Fibroblast of skin of right biceps (primary cell): ENCODE results near the gene BIRC3.

ENCODE experiments used
- DNase-seq: peaks from one replicate; pipeline ENCODE4 v3.0.0-alpha.2; 2013

Gene BIRC3

DNA sequence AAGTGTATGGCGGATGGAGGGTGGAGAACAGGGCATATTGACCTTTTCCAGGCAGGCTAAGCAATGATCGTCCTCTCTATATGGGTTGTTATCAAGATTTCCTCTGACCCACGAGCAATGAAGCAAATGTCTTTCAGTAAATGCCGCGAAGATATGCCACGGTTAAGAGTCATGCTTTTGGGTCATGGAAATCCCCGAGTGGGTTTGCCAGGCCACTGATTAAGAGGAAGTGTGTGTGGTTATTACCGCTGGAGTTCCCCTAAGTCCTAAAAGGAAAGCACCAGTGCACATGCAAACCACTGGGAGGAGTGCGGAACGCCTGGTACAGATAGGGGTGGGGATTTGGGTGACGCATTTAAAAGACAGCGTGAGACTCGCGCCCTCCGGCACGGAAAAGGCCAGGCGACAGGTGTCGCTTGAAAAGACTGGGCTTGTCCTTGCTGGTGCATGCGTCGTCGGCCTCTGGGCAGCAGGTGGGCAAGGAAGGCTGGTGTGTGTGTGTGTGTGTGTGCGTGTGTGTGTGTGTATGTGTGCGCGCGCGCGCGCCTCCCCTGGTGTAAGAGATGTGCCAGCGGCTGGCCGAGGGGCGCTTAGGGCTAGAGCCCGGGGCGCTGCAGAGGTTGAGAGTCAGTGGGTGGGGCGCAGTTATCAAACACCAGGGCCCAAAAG is at the start of gene BIRC3:
Gene BIRC3, plus strand, starts transcription at position 386 of the 669 bp plus-strand sequence. CDS start 7,026 bp downstream, outside the sequence.
- peak; percentile 79 for DNase-seq

DNA sequence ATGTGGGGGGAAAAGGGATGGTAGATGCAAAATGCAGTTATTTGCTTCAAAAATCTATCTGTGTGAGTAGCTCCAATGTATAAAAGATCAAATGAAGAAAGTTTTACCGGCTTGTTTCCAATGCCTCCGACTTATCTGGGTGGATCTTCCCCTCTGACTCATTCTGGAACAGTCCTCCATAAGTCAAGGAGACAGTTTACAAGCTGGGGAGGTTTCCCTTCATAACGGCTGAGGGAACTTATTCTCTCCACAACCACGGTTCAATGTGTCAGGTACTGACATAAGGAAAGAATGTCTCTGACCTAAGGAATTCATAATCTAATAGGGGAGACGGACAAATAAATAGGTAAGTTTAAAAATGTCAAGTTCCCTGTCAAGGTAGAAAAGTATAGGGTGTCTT is 49.7 kb upstream of the BIRC3 start:
- DNase-seq = peak; percentile 76

DNA sequence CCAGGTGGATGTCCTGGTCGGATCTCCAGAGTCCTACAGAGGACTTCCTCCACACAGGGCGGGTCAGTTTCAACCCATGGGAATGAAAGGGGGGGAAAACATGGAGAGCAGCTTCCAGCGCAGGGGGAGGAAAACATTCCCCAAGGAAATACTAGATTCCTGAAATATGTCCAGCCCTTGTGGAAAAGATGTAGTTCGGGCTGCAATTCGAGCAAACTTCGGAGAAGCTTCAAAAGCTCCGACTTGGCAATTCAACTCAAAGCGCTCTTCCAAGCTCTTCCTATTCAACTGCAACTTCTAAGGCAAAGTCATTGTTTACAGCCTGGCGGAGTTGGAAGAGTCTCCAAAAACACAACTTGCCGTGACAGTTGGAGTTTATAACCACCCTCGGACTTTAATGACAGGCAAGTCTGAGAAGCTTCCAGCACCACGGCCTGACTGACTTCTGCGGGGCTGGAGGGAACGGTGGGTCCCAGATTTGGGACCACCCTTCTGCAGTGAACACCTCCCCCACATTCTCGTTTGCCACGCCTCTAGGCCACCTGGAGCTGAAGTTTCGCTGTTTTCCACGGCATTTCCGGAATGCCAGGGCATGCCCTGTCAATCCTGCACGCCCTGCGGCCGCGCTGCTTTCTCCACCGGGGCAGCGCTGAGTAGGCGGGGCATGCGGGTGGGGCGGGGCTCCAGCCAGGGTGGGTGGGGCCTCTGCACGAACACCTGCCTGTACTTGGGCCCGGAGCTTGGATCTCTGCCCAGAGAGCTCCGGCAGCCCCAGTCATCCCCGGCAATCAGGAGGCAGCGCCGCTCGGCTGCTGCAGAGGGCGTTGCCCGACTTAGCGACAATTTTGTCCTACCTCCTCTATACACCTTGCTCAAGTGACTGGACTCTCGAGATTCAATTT is 49.0 kb upstream of the BIRC3 start:
- DNase-seq = peak; percentile 54

DNA sequence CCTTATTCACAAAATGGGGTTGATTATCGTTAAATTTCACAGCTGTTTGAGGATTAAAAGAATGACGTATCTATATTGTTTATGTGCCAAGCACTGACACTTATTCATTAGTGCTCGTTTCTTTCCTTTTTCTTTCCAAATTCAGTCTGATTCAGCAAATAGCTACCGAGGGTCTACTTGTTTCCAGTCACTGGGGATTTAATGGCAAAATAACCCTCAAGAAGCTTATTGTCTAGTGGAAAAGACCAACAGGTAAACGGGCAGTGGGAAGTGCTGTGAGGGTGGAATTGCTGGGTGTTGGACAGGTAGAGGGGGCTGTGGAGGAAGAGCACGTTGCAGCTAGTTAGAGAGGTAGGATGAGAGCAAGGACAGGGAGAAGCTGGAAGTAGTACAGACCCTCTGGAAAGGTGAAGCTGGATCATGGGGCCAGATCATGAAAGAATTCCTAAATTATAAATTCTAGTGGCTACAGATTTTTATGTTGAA is 48.3 kb upstream of the BIRC3 start:
- DNase-seq = no peak

DNA sequence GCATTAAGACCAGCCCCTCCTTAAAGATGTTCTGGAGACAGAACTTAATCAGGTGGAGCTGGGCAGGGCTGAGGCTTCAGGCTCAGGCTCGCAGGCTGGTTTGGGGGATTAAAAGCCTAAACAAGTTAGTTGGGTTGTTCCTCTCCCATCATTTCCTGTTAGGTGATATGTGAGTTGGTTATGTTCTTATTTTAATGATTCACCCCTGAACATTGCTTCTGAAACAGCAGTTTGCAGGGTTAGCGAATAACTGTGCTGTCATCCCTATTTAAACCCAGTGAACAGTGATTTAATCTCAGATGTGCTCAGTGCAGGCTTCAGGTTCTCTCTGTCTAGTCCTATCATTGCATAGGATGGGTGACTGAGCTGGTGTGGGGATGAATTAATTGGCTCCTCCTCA is 47.4 kb upstream of the BIRC3 start:
- peak; percentile 81 for DNase-seq

DNA sequence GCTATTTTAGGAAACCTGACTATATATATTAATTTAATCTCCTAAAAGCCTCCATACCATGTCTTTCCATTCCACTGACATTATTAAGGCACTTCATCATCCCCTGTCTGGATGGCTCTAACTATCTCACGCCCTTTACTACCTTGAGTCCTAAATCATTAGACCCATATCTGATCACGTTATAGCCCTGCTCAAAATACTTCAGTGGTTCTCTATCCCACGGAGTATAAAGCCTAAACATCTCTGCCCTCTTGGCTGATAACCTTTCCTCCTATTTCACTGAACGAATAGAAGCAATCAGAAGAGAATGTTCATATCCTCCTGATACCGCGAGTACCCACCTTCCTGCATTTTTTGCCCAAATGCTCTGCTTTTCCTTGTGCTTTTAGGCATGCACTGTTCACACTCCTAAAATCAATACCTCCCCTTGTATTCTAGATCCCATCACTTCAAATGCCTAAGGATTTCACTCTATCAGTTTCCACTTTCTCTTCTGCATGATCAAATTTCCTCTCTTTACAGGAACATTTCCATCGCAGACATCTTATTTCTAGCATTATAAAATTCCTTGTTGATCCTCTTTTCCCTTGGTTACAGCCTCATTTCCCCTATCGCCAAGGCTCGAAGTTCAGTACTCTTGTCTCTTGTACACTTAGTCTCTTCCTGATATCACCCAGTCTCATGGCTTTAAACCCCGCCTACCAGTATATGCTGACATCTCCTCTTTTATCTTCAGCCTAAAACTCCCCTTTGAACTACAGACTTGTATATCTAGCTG is 45.0 kb upstream of the BIRC3 start:
- no peak for DNase-seq

DNA sequence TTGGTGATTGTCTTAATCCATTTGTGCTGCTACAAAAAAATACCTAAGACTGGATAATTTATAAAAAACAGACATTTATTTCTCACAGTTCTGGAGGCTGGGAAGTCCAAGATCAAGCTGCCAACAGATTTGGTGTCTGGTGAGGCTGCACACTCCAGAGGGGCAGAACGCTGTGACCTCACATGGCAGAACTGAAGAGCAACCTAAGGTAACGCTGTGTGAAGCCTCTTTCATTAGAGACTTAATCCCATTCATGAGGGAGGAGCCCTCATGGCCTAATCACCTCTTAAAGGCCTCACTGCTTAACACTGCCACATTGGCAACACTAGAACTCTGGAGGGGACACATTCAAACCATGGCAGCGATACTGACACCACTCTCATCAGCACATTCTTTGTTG is 42.7 kb upstream of the BIRC3 start:
- no peak for DNase-seq

DNA sequence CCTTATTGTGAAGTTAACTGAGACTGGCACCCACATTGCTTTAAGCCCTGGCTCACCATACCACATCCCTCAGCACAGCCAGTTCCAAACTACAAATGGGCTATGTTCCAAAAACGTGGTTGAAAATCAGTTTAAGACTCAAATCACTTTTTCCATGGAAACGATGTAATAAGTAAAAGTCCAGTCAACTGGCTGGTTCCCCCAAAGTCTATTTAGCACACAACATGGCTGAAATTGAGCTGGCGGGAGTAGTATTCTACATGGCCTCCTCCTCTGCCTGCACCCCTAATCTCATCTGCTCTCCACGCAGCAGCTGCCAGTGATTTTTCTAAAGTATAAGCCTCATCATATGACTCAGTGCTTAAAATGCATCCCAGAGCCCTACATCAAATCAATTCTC is 40.9 kb upstream of the BIRC3 start:
- DNase-seq = peak; percentile 46

DNA sequence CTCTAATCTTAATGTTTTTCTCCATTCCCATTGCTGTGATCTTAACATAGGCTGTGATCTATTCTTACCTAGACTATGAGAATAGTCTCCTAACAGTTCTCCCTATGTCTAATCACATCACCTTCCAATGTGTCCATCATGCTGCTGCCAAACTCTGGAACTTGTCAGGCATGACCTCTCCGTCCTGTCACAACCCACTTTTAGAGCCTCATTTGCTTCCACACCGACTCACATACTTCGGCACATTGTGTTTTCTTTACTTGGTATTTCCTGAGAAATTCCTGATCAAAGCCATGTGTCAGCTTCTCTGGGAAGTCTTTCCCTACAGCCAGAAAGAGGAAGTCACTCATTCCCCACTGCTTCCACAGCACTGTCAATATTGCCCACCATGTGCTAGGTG is 40.5 kb upstream of the BIRC3 start:
- peak; percentile 77 for DNase-seq

DNA sequence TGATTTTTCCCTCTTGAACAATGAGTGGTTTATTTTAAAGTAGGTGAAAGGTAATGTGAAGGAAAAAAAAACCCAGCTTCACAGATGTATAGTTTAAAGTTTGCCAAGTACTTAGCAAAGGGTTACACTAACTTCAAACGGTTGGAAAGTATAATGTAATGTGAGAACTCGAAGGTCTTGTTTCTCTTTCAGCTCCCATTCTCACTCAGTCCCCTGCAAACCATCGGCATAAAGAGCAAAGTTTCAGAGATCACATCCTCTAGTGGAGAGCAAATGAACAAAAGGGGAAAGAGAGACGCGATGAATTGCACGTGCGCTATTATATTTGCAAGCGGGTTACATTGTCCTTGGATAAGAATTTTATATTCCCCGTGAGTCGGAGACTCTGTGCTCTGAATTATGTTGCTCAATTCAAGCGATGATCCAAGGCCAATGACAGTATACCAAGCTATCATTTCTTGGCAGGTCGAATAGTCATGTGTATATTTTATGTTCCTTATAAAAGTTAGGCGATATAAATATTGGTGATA is 37.6 kb upstream of the BIRC3 start:
- DNase-seq = peak; percentile 79

DNA sequence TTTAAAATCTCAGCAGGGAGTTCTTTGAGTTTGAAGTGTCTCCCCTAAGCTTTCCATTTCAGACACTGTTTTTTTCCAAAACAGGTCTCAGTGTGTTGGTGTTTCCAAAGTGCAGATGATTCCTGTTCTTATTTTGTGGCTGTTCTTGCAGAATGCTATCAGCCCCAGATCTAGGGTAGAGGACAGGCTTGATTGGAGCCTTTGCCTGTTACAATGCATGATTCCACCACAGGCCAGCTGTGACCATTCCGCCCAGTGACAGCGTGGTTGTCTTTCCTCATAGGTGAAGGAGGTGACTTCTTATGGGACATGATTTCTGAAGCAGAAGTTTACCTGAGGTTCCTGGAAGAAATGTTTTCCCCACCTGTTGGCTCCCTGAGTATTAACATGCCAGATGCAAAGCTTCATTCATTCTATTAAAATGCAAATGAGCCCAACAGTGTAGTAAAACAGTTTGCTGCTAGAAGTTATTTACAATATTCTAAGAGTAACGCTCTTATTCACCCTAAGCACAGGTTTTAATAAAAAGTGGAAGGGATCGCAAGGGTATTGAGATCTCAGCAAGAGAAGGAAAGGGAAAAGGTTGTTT is 36.9 kb upstream of the BIRC3 start:
- DNase-seq = no peak

DNA sequence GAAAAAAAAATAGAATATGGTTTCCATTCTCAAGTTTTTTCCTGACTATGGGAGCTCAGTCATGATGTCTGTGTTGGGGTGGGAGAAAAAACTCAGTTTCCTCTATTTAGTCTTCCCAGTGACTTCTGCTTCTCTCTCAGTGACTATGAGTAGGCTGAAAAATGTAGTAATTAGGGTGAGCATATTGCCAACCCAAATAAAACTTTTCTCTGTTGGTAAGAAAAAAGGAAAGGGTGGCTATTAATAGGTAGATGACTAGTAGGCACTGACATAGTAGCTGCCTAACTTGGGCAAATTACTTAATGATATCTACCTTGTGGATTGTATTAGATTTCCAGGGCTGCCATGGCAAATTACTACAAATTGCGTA is 34.2 kb upstream of the BIRC3 start:
- peak; percentile 57 for DNase-seq

DNA sequence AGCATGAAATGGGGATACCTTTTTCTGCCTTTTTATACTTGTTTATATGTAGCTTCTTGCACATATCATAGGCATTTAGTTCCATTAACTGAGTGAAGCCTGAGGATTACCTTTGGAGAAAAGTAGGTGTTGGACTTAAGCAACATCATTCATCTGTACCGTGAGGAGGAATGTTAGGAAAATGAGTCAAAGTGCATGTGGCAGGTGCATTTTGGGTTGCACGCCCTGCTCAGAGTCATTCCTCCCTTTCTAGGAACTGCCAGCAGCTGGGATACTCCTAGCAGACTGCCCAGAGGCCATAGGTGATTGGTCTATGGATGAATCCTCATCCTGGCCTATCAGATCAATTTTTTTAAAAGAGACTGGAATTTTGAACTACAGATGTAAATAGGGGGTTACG is 33.3 kb upstream of the BIRC3 start:
- DNase-seq = no peak

DNA sequence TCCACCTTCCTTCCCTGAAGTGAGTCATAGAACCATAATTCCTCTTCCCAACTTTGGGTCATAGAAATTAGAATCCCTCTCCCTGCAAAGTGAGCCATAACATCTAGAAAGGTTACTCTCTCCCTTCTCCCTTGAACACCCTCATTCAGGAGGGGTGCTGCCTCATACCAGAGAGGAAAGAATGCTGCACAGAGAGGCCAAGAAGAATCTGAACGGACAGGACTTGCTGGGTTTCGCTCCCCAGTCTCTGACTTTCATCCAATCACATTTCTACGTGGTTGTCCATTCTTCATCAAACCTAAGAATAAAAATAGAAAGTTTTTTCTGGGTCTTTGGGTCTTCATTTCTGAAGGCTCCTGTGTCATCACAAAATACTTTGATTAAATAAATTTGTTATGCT is 31.0 kb upstream of the BIRC3 start:
- DNase-seq = no peak

DNA sequence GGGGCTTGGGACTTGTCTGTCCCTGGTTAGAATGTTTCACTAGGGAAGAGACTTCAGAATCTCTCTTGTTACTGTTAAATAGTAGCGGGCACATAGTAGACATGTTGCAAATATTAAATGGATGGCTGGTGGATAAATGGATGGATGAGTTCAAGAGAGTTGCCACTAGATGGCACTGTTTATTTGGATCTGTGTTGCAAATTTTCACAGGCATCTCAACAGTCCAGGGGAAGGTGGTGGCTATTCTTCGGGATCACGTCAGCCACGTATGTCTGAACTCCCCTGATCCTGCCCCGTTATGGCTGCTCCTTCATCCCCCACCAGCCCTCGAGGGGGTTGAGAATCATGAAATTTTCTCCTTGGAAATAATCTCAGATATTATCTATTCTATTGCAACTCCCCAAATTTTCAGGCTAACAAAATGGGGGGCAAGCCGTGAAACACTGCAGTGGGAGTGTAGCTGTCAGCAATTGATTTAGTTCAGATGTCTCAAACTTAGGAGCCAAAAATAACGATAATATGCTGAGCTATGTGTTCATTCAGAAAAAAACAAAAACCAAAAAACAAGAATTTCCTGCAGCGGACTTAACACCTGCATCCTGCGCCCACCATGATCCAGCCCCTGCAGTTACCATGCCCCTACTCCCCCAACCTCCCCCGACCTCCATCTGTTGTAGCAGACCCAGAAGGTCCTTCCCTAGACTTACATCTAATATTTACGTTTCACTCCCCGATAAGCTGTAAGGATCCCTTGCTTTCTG is 29.1 kb upstream of the BIRC3 start:
- peak; percentile 79 for DNase-seq

DNA sequence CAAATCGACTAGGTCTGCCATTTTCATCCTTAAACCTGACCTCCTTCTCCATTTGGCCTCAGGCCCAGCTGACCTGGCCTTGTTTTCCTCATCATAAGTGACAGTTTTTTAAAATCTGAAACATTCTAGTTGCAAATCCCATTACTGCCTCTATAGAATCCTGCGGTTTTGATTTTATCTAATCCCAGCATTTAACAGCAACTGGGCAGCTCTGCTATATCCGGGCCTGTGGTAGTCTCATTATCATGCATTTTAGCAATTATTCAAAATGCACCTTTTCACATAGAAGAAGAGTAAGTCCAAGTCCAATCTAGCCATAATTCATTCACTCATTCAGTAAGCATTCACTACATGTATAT is 28.6 kb upstream of the BIRC3 start:
- DNase-seq = no peak

DNA sequence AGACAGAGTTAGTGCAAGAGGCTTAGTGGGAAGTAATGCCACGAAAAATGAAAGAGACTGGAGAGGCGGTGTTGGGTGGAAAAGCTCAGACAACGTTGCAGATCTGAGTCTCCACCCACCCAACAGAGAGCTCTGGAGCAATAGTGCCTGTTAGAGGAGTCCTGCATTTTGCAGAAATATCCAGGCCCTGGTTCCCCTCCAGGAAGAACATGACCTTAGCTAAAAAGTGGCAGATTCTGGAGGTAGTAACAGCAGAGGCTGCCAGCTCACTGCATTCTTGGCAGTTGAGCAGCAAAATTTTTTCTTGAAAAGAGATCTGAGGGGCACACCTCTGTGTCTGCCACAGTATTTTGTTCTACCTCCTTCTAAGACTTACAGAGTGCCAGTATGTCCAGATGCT is 27.7 kb upstream of the BIRC3 start:
- DNase-seq = no peak

DNA sequence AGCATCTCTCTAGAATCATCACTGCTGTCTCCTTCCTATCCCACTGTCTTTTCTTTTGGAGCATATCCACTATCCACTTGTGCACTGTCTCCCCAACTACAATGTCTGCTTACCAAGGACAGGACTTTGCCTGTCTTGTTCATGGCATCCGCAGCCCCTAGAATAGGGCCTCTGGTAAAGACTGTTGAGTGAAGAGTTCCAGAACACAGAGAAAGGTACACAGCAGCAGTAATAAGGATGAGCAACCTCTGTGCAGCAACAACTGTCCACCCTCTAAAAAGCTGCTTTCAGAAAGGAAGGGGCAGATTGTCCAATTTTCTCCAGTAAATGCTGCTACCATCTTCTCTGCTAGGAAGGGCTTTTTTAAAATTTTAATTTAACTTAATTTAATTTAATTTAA is 25.5 kb upstream of the BIRC3 start:
- no peak for DNase-seq

DNA sequence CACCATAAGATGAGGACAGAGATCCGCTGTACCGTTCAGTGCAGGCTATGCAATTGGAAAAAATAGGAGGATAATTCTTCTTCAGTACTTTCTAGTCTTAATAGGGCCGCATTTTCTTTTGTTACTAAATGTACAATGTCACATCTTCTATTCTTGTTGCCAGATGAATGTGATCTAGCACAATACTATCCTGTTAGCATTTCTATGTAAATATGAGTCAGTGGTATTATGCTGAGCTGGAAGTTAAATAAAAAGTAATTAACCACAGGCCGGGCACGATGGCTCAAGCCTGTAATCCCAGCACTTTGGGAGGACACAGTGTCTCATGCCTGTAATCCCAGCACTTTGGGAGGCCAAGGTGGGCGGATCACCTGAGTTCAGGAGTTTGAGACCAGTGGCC is 24.4 kb upstream of the BIRC3 start:
- no peak for DNase-seq

DNA sequence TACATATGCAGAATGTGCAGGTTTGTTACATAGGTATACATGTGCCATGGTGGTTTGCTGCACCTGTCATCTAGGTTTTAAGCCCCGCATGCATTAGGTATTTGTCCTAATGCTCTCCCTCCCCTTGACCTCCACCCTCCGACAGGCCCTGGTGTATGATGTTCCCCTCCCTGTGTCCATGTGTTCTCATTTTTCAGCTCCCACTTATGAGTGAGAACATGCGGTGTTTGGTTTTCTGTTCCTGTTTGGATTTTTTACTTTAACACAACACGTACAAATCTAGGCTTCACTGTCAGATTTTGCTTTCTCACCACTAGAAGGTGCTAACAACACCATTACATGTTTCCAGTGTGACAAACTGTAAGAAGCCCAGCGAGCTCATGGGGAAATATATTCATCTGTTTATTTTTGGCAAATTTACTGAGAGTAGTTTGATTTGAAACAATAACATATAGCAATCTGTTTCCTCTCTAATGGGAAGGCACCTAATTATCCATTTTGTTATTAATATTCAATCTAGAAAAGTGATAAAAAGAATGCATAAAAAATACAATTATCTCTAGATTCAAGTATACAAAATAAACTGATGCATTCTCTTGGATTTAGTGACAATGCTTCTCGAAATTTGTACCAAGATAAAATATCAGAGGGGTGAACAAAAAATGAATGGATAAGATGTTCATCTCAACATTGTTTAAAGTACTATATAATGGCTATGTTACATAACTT is 23.2 kb upstream of the BIRC3 start:
- peak; percentile 59 for DNase-seq

DNA sequence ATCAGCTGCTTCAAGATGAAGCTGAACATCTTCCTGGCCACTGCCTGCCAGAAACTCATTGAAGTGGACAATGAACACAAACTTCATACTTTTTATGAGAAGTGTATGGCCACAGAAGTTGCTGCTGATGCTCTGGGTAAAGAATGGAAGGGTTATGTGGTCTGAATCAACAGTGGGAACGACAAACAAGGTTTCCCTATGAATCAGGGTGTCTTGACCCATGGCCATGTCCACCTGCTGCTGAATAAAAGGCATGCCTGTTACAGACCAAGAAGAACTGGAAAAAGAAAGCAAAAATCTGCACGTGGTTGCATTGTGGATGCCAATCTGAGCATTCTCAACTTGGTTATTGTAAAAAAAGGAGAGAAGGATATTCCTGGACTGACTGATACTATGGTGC is 22.2 kb upstream of the BIRC3 start:
- no peak for DNase-seq
